HG02610 (cell line): ENCODE results near the gene LSR.

Experiments
- ATAC-seq: cut with Tn5 transposase; IDR thresholded peaks from one replicate; pipeline ENCODE4 v1.9.1; 2021; ENCODE audit warnings: mild to moderate bottlenecking, moderate library complexity; ENCODE audit not compliant: unreplicated experiment

Gene LSR

GRCh38 chr19:35298561-35298972 is 49.8 kb downstream of the LSR start:
- no peak for ATAC-seq

GRCh38 chr19:35299523-35300338 is 50.9 kb downstream of the LSR start:
- no peak for ATAC-seq

- ATAC-seq = no peak
These were observed 51.5 kb downstream of the LSR start for GRCh38 chr19:35300339-35300649.

- ATAC-seq = no peak
These were observed 53.2 kb downstream of the LSR start for GRCh38 chr19:35301961-35302360.

DNA sequence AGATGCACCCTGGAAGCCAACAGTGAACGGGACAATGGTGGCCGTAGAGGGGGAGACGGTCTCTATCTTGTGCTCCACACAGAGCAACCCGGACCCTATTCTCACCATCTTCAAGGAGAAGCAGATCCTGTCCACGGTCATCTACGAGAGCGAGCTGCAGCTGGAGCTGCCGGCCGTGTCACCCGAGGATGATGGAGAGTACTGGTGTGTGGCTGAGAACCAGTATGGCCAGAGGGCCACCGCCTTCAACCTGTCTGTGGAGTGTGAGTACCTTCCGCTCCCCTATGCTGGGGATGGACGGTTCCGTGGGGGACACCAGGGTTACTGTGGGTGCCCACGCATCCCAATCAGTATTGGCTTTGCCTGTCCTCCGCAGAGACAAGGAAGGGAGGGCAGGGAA is 53.6 kb downstream of the LSR start:
- ATAC-seq = no peak

DNA sequence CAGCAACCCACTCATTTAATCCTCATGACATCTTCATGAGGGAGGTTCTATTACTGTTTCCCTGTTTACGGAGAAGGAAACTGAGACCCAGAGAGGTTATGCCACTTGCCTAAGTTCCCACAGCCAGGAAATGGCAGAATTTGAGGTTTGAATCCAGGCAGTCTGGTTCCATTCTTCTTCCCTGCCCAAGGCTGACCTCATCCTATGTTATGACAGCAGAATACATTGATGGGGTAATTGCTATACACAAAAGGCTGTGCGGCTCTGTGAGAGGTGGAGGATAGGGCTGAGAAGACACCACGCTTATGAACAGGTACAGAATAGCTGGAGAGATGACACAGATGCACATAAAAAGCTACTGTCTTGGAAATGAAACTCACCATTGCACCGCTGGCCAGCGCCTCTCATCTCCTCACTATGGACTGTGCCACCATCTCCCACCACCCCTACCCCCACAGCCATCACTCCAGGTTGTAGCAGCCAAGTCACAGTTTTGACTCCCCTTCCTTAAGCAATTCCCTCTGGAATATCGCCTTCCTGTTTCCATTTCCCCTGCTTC is 54.6 kb downstream of the LSR start:
- no peak for ATAC-seq

- no peak for ATAC-seq
These were observed 55.2 kb downstream of the LSR start for GRCh38 chr19:35304036-35304435.

- ATAC-seq = no peak
These were observed 56.4 kb downstream of the LSR start for GRCh38 chr19:35305181-35305580.

GRCh38 chr19:35306473-35307246 is 57.9 kb downstream of the LSR start:
- no peak for ATAC-seq

- ATAC-seq = no peak
These were observed 59.1 kb downstream of the LSR start for GRCh38 chr19:35307931-35308330.

GRCh38 chr19:35308910-35309309 is 60.1 kb downstream of the LSR start:
- ATAC-seq = no peak

- no peak for ATAC-seq
These were observed 60.9 kb downstream of the LSR start for GRCh38 chr19:35309481-35310279.

- ATAC-seq = no peak
These were observed 61.5 kb downstream of the LSR start for GRCh38 chr19:35310331-35310730.

- no peak for ATAC-seq
These were observed 62.1 kb downstream of the LSR start for GRCh38 chr19:35310811-35311465.

DNA sequence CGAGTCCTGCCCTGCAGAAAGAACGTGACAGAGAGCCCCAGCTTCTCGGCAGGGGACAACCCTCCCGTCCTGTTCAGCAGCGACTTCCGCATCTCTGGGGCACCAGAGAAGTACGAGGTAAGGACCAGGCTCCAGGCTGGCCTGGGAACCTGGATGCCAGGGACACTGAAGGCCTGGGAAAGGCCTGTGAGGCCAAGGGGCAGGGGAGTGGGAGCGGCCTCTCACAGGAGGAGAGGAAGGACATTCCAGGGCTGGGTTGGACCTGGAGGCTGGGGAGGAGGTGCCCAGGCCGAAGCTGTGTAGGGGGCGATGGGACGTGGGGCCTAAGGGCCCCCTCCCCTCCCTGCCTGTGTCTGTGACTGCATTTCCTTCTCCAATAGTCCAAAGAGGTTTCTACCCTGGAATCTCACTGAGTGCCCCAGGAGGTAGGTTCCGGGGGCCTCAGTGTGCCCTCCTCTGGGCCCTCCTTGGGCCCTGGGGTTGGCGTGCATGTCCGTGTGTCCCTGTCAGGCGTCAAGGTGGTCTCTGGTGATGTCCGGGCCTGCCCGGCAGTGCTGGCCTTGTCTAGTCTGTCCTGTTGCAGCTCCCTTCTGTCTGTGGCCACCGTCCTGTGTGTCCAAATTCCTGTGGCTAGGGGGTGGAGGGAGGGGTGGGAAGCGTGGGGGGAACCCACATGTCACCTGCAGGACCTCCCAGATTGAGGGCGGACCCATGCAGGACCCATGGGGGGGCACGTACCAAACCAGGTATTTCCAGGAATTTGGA is 63.3 kb downstream of the LSR start:
- ATAC-seq = no peak

GRCh38 chr19:35313587-35313986 is 64.8 kb downstream of the LSR start:
- no peak for ATAC-seq

- ATAC-seq = no peak
These were observed 65.2 kb downstream of the LSR start for GRCh38 chr19:35314031-35314430.

GRCh38 chr19:35314858-35315470 is 66.2 kb downstream of the LSR start:
- no peak for ATAC-seq

GRCh38 chr19:35315883-35316282 is 67.1 kb downstream of the LSR start:
- no peak for ATAC-seq

GRCh38 chr19:35316560-35316959 is 67.8 kb downstream of the LSR start:
- ATAC-seq = no peak
